ENCODE results near the gene NSFL1C.

DNA sequence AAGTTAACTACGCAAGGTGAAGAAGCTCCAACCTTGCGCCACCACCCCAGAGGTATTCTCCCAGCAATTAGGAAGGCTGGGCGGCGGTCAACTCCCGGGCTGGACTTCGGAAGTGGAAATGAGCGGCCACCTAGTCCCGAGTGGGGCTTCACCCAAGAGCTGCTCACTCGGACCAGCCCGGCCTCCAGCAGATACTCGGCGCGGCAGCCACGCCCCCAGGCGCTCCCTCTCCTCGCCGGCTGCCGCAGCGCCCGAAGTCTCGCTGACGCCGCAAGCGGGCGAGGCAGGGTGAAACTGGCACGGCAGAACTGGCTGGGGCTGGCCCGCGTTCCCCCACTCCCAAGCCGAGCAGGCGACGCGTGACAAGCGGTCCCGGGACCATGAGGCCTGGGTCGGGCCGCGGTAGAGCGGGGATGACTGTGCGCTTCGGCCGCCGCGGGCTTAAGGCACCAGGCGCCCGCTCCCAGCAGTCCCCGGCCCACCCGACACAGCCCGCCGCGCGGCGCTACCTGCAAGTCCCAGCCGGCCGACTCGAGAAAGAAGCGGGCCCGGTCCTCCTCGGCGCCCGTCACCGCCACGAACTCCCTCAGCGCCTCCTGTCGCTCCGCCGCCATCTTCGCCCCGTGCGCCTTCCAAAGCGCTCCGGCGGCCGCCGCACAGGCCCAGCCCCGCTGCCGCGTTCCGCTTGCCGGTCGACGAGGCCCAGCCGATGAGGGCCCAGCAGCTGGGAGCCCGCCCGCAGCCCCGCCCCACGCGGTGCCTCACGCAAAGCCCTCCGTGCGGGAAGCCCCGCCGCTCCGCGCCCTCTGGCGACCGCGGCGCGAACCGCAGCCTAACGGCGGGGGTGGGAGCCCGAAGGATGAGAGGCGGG, at the start of gene NSFL1C:
- TF ChIP-seq, protein P1, sequence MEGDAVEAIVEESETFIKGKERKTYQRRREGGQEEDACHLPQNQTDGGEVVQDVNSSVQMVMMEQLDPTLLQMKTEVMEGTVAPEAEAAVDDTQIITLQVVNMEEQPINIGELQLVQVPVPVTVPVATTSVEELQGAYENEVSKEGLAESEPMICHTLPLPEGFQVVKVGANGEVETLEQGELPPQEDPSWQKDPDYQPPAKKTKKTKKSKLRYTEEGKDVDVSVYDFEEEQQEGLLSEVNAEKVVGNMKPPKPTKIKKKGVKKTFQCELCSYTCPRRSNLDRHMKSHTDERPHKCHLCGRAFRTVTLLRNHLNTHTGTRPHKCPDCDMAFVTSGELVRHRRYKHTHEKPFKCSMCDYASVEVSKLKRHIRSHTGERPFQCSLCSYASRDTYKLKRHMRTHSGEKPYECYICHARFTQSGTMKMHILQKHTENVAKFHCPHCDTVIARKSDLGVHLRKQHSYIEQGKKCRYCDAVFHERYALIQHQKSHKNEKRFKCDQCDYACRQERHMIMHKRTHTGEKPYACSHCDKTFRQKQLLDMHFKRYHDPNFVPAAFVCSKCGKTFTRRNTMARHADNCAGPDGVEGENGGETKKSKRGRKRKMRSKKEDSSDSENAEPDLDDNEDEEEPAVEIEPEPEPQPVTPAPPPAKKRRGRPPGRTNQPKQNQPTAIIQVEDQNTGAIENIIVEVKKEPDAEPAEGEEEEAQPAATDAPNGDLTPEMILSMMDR (IDR thresholded peaks at IDR 0.05): peak; percentile 94 to 99 (median 97)
- TF ChIP-seq POLR2A (IDR thresholded peaks at IDR 0.05): peak in 3 of 4 donors; percentile 63 to 80 (median 78)
- peak in 1 of 4 donors; percentile 35 for TF ChIP-seq EP300 (IDR thresholded peaks at IDR 0.05)

All from upper lobe of left lung (tissue), 4 donors.